HCT116 (cell line): ENCODE measurements around the gene FAHD1. TPM values are rescaled to one million over a fixed set of nuclear protein-coding genes. Genes with fewer than 3 reads are reported as not detected.

Experiments used
- ATAC-seq: fragments of 200-7000 bp; cut with Tn5 transposase; 2 replicates; pipeline ENCODE4 v1.9.1; 2020; ENCODE audit warnings: mild to moderate bottlenecking, moderate library complexity
- BruUV-seq: library from RNA; stranded (reverse); fragments of 400-500 nt; replicated peaks from 2 replicates; lab custom pipeline; 2021; lab: Mats Ljungman, UMichigan
- CTCF ChIA-PET: fragments of 300-600 bp; sonication (Branson Sonifier 250); formaldehyde crosslinking; loops from one replicate; lab custom pipeline; 2021; ENCODE audit warnings: antibody characterized with exemption; lab: Charles Lee
- POLR2A ChIA-PET: fragments of 300-600, 350-600 bp; sonication (Branson Sonifier 250); formaldehyde crosslinking; loops from one replicate; lab custom pipeline; 2021; ENCODE audit warnings: antibody characterized with exemption; lab: Charles Lee
- RAD21 ChIA-PET, 2 experiments: fragments of 300-600 bp; sonication (Branson Sonifier 250); formaldehyde crosslinking; loops; one replicate each; lab custom pipeline; 2023; ENCODE audit warnings: low total read pairs in 2 of 2; ENCODE audit not compliant: uncharacterized antibody in 2 of 2, unreplicated experiment in 2 of 2, low non-redundant PET in 1 of 2; lab: Charles Lee
- DNase-seq: peaks from one replicate; pipeline ENCODE4 v3.0.0-alpha.2; 2010; ENCODE audit warnings: low read depth, low spot score
- H2AFZ ChIP-seq: fragments of 200-600 bp; shearing (Covaris generic), sonication (generic); 2 replicates; pipeline ENCODE4 v1.6.1; 2017; ENCODE audit warnings: low read depth, mixed run types, mixed read lengths, antibody characterized with exemption, low read length; ENCODE audit not compliant: poor library complexity, severe bottlenecking
- H3K27ac ChIP-seq: 2 replicates; pipeline ENCODE4 v1.5.1; 2012; ENCODE audit warnings: low read depth, low read length
- H3K27me3 ChIP-seq: fragments of 200-600 bp; sonication (generic); 2 replicates; pipeline ENCODE4 v1.6.1; 2016; ENCODE audit warnings: mixed run types, low read length, mixed read lengths; ENCODE audit not compliant: insufficient read depth
- H3K36me3 ChIP-seq, 2 experiments: fragments of 200-500 bp in 1 of 2; fragments of 200-600 bp in 1 of 2; sonication (Bioruptor generic) in 1 of 2; sonication (generic) in 1 of 2; 2 replicates each; pipeline versions ENCODE4 v1.5.1 to v1.6.1; 2014 to 2016; ENCODE audit warnings: low read length in 2 of 2, inconsistent platforms in 1 of 2, mixed read lengths in 1 of 2, mixed run types in 1 of 2; ENCODE audit not compliant: insufficient read depth in 2 of 2, control insufficient read depth in 1 of 2
- H3K4me1 ChIP-seq, 2 experiments: fragments of 200-600 bp in 1 of 2; sonication (generic) in 1 of 2; 2 replicates each; pipeline versions ENCODE4 v1.5.1 to v1.6.1; 2012 to 2017; ENCODE audit warnings: low read length in 2 of 2, inconsistent platforms in 1 of 2, mild to moderate bottlenecking in 1 of 2, mixed read lengths in 1 of 2, mixed run types in 1 of 2, moderate library complexity in 1 of 2; ENCODE audit not compliant: insufficient read depth in 2 of 2, control insufficient read depth in 1 of 2
- H3K4me2 ChIP-seq: fragments of 200-600 bp; sonication (generic); 2 replicates; pipeline ENCODE4 v1.6.1; 2017; ENCODE audit warnings: mixed run types, low read length, mixed read lengths
- H3K4me3 ChIP-seq, 2 experiments: fragments of 200-600 bp in 1 of 2; sonication (generic) in 1 of 2; replicated peaks in 1 of 2; 2 replicates each; pipeline ENCODE4 v1.5.1; 2011 to 2016; ENCODE audit warnings: low read length in 2 of 2, control low read depth in 1 of 2, low read depth in 1 of 2, mild to moderate bottlenecking in 1 of 2, mixed read lengths in 1 of 2, mixed run types in 1 of 2
- H3K79me2 ChIP-seq: fragments of 200-600 bp; sonication (generic); 2 replicates; pipeline ENCODE4 v1.6.1; 2017; ENCODE audit warnings: mild to moderate bottlenecking, mixed run types, low read length, moderate library complexity, mixed read lengths; ENCODE audit not compliant: insufficient read depth
- H3K9ac ChIP-seq: fragments of 200-600 bp; sonication (generic); 2 replicates; pipeline ENCODE4 v1.6.1; 2016; ENCODE audit warnings: low read length, mixed read lengths
- H3K9me2 ChIP-seq: fragments of 200-600 bp; sonication (generic), shearing (Covaris generic); 2 replicates; pipeline ENCODE4 v1.6.1; 2017; ENCODE audit warnings: mixed run types, mild to moderate bottlenecking, moderate library complexity; ENCODE audit not compliant: insufficient read depth
- H3K9me3 ChIP-seq, 2 experiments: fragments of 200-500 bp in 1 of 2; fragments of 200-600 bp in 1 of 2; sonication (Bioruptor generic) in 1 of 2; sonication (generic) in 1 of 2; 2 replicates each; pipeline ENCODE4 v1.6.1; 2014 to 2017; ENCODE audit warnings: low read length in 2 of 2, mixed read lengths in 2 of 2, inconsistent platforms in 1 of 2, low read depth in 1 of 2, mild to moderate bottlenecking in 1 of 2, mixed run types in 1 of 2, moderate library complexity in 1 of 2; ENCODE audit not compliant: control insufficient read depth in 1 of 2, insufficient read depth in 1 of 2
- H4K20me1 ChIP-seq: fragments of 200-600 bp; sonication (generic), shearing (Covaris generic); 2 replicates; pipeline ENCODE4 v1.6.1; 2017; ENCODE audit warnings: mixed run types, mild to moderate bottlenecking, moderate library complexity; ENCODE audit not compliant: insufficient read depth
- CEBPB ChIP-seq: IDR thresholded peaks from 2 replicates; pipeline ENCODE4 v1.6.1; 2012; ENCODE audit warnings: low read depth
- CTCF ChIP-seq, 3 experiments: fragments of 200-600 bp in 1 of 3; sonication (generic) in 1 of 3; IDR thresholded peaks in 2 of 3; conservative IDR thresholded peaks in 1 of 3; 2 replicates each; pipeline ENCODE4 v1.5.1; 2012 to 2017; ENCODE audit warnings: low read depth in 2 of 3, low read length in 2 of 3, antibody characterized with exemption in 1 of 3, borderline replicate concordance in 1 of 3, control low read depth in 1 of 3, mild to moderate bottlenecking in 1 of 3, mixed read lengths in 1 of 3, mixed run types in 1 of 3, moderate library complexity in 1 of 3; ENCODE audit not compliant: insufficient read depth in 1 of 3
- EGR1 ChIP-seq: IDR thresholded peaks from 2 replicates; pipeline ENCODE4 v1.6.1; 2012; ENCODE audit warnings: low read depth
- EZH2phosphoT487 ChIP-seq: fragments of 200-600 bp; IDR thresholded peaks from 2 replicates; pipeline ENCODE4 v1.6.1; 2018; ENCODE audit warnings: antibody characterized with exemption, borderline replicate concordance
- POLR2A ChIP-seq: IDR thresholded peaks from 2 replicates; pipeline ENCODE4 v1.7.0; 2011; ENCODE audit warnings: borderline replicate concordance; ENCODE audit not compliant: insufficient read depth, insufficient read length; ENCODE audit errors: extremely low read depth
- ZFX ChIP-seq: fragments of 450-650 bp; IDR thresholded peaks from 2 replicates; pipeline ENCODE4 v1.6.1; 2017
- ZNF274 ChIP-seq: fragments of 200-500 bp; sonication (Bioruptor generic); IDR thresholded peaks from 2 replicates; pipeline ENCODE4 v1.6.1; 2014; ENCODE audit warnings: mild to moderate bottlenecking, low read depth, low read length, inconsistent platforms
- intact Hi-C: fragments of 100-400 bp; cut with micrococcal nuclease; formaldehyde crosslinking; loops from 2 replicates; pipeline ENCODE4 v1.10.0; 2022
- total RNA-seq: library from RNA; stranded (reverse); gene quantifications from one replicate; pipeline ENCODE4 v1.2.1, GENCODE V29; 2021; ENCODE audit not compliant: unreplicated experiment

Gene FAHD1
- total RNA-seq, 1 experiment from 2014 or later = 25.8 TPM

GRCh38 chr16:1859650-1860049 lies 32.6 kb downstream of the FAHD1 start:
- Histone ChIP-seq H3K9ac (no peak overlapping the region), H3K79me2 (no peaks in the 10 kb centered on the region), H3K4me1 (peaks cover 11% of the 10 kb centered on the region in 2 experiments; a peak in 3 of 4 replicates), H2AFZ (no peak overlapping the region), H3K9me2 (no peaks in the 10 kb centered on the region), H3K4me2 (peak overlapping the region; percentile 48; the same call in 1 of the 2 replicates), H3K36me3 (no peaks in the 10 kb centered on the region), H3K27me3 (no peaks in the 10 kb centered on the region; the same call in 1 of the 2 replicates), H3K27ac (no peak overlapping the region), H3K9me3 (no peaks in the 10 kb centered on the region), H4K20me1 (no peaks in the 10 kb centered on the region), H3K4me3 (no peak overlapping the region)
- ChIA-PET CTCF (no interaction called here), RAD21 (interaction anchor here in 1 of 2 experiments (0.6 kb wide), 1 partner anchor 12 kb away, joined by 5 read pairs; no protein-coding TSS in a partner anchor), POLR2A (interaction anchor here (1.0 kb wide), 1 partner anchor 105 kb away, joined by 3 read pairs; the partner anchor contains the start of gene RPS2)
- DNase-seq (no peak), ATAC-seq (peak; percentile 90)
- TF ChIP-seq POLR2A = no peak
- TF ChIP-seq ZFX = no peak
- TF ChIP-seq EZH2phosphoT487 = no peak
- no peak for TF ChIP-seq CTCF (IDR thresholded peaks at IDR 0.05 in 2 of 3, conservative IDR thresholded peaks at IDR 0.05 in 1 of 3; ENCODE audit: borderline replicate concordance in 1 of 3, insufficient read depth in 1 of 3, low read depth in 2 of 3, low read length in 2 of 3)
- TF ChIP-seq ZNF274 = no peak
- intact Hi-C loops = no loop called here
- no TSS peak for BruUV-seq

GRCh38 chr16:1861730-1862129 lies 34.7 kb downstream of the FAHD1 start:
- POLR2A ChIA-PET = no interaction called here
- Histone ChIP-seq H3K4me3 (no peak overlapping the region), H3K79me2 (no peaks in the 10 kb centered on the region), H3K4me1 (peaks cover 11% of the 10 kb centered on the region in 2 experiments; a peak in 3 of 4 replicates), H3K9ac (no peak overlapping the region), H3K9me3 (no peaks in the 10 kb centered on the region), H3K4me2 (no peak overlapping the region), H3K36me3 (no peaks in the 10 kb centered on the region), H3K27me3 (no peaks in the 10 kb centered on the region; the same call in 1 of the 2 replicates), H4K20me1 (no peaks in the 10 kb centered on the region), H2AFZ (no peak overlapping the region), H3K9me2 (no peaks in the 10 kb centered on the region), H3K27ac (no peak overlapping the region)
- CTCF ChIA-PET = interaction anchor here (1.2 kb wide), 1 partner anchor 142 kb away, joined by 3 read pairs; no protein-coding TSS in a partner anchor
- TF ChIP-seq EGR1 (no peak), CEBPB (no peak), EZH2phosphoT487 (no peak)
- intact Hi-C loops = no loop called here
- BruUV-seq = no TSS peak
- ATAC-seq = no peak
- no peak for DNase-seq
- RAD21 ChIA-PET = no interaction called here
